ENCODE data around the gene FITM2.
"Not testable (repeated sequence)": the region's sequence is repeated elsewhere in the genome, so short reads cannot be mapped to it uniquely, and the experiment has no call there.

The FITM2 gene

DNA sequence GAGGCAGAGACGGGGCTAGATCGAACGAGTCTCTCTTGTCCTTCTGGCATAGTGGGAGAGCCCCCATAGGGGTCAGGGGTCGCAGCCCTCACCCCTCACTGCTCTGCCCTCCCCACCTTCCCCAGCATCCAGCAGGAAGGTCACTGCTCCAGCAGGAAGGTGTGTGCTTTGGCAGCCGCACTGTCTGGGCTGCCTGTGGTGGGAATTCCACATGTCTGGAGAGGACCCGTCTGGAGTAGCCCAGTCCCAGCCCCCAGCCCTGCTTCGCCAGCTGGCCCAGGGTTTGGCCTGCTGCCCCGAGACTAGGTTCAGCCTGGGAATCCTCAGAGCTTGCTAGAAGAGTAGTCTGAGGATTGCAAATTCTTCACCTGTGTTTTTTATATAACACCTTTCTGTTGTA is 23.3 kb upstream of the FITM2 start:
- Histone ChIP-seq H3K4me3 (ENCODE audit: insufficient read depth in 1 of 2, low read depth in 1 of 2, low read length in 2 of 2) (no peak overlapping the region), H3K4me2 (ENCODE audit: low read length, poor library complexity, severe bottlenecking) (no peak overlapping the region), H3K36me3 (ENCODE audit: control insufficient read depth in 1 of 2, insufficient read depth in 2 of 2, low read depth in 1 of 2, low read length in 2 of 2) (no peaks in the 10 kb centered on the region), H3K18ac (ENCODE audit: low read depth in 1 of 2, low read length in 2 of 2) (no peak overlapping the region), H4K91ac (ENCODE audit: low read length) (no peak overlapping the region), H3K23ac (ENCODE audit: low read length in 2 of 2) (no peak overlapping the region), H2BK5ac (ENCODE audit: low read depth, low read length, poor library complexity, severe bottlenecking) (no peak overlapping the region), H4K8ac (ENCODE audit: low read length) (no peak overlapping the region), H3K4ac (ENCODE audit: low read depth in 1 of 2, low read length in 2 of 2) (no peak overlapping the region), H3K9me3 (ENCODE audit: control insufficient read depth, low read length) (no peaks in the 10 kb centered on the region), H2BK12ac (ENCODE audit: low read length in 2 of 2) (no peak overlapping the region), H3K14ac (ENCODE audit: low read length in 2 of 2) (no peak overlapping the region), H2AFZ (ENCODE audit: low read depth, low read length) (no peak overlapping the region), H2BK120ac (ENCODE audit: low read depth, low read length) (no peak overlapping the region), H3K27ac (ENCODE audit: low read length, poor library complexity, severe bottlenecking) (no peak overlapping the region), H3K79me1 (replicated peaks; ENCODE audit: low read length, poor library complexity, severe bottlenecking) (no peaks in the 10 kb centered on the region), H2AK5ac (ENCODE audit: low read length, severe bottlenecking) (no peak overlapping the region), H2BK15ac (ENCODE audit: low read depth, poor library complexity, severe bottlenecking) (no peak overlapping the region), H3K27me3 (ENCODE audit: control insufficient read depth in 1 of 2, insufficient read depth in 1 of 2, low read length in 2 of 2) (peaks cover 31 to 71% of the 10 kb centered on the region in 2 experiments), H3K9ac (ENCODE audit: low read length) (no peak overlapping the region), H3K4me1 (ENCODE audit: control insufficient read depth, insufficient read depth, low read depth, low read length) (peaks cover 7% of the 10 kb centered on the region)
- DNase-seq, result no peak
- 55% methylated on average over 7 of the region's 8 CpGs for WGBS

DNA sequence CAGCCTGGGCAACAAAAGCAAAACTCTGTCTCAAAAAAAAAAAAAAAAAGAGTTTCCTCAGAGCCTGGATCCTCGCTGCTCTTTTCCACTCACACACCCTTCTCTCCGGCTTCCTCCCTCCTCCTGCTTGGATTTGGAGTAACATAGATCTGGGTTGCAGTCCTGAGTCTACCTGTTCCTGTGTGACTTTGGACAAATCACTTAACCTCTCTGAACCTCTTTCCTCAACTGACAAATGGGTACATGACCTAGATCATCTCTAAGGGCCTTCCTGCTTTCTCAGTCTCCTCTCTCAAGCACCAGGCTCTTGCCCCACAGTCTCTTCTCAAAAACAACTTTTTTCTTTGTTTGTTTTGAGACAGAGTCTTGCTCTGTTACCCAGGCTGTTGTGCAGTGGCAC is 20.2 kb upstream of the FITM2 start:
- WGBS, result 94% methylated on average over 2 of the region's 2 CpGs
- H3K18ac ChIP-seq (ENCODE audit: low read depth in 1 of 2, low read length in 2 of 2), result no peak overlapping the region
- no peaks in the 10 kb centered on the region for H3K36me3 ChIP-seq (ENCODE audit: control insufficient read depth in 1 of 2, insufficient read depth in 2 of 2, low read depth in 1 of 2, low read length in 2 of 2)
- peaks cover 16 to 67% of the 10 kb centered on the region in 2 experiments for H3K27me3 ChIP-seq (ENCODE audit: control insufficient read depth in 1 of 2, insufficient read depth in 1 of 2, low read length in 2 of 2)
- H3K14ac ChIP-seq (ENCODE audit: low read length in 2 of 2), result no peak overlapping the region
- H2AK5ac ChIP-seq (ENCODE audit: low read length, severe bottlenecking), result no peak overlapping the region
- no peak overlapping the region for H2BK12ac ChIP-seq (ENCODE audit: low read length in 2 of 2)
- no peaks in the 10 kb centered on the region for H3K79me1 ChIP-seq (replicated peaks; ENCODE audit: low read length, poor library complexity, severe bottlenecking)
- no peak overlapping the region for H3K4me2 ChIP-seq (ENCODE audit: low read length, poor library complexity, severe bottlenecking)
- H3K23ac ChIP-seq (ENCODE audit: low read length in 2 of 2), result no peak overlapping the region
- no peak overlapping the region for H4K8ac ChIP-seq (ENCODE audit: low read length)
- no peak overlapping the region for H3K27ac ChIP-seq (ENCODE audit: low read length, poor library complexity, severe bottlenecking)
- no peak overlapping the region for H2BK5ac ChIP-seq (ENCODE audit: low read depth, low read length, poor library complexity, severe bottlenecking)
- H3K4me1 ChIP-seq (ENCODE audit: control insufficient read depth, insufficient read depth, low read depth, low read length), result peaks cover 14% of the 10 kb centered on the region
- H2BK120ac ChIP-seq (ENCODE audit: low read depth, low read length), result no peak overlapping the region
- H3K9ac ChIP-seq (ENCODE audit: low read length), result no peak overlapping the region
- no peak overlapping the region for H4K91ac ChIP-seq (ENCODE audit: low read length)
- H3K9me3 ChIP-seq (ENCODE audit: control insufficient read depth, low read length), result no peaks in the 10 kb centered on the region
- no peak overlapping the region for H2BK15ac ChIP-seq (ENCODE audit: low read depth, poor library complexity, severe bottlenecking)
- no peak overlapping the region for H3K4ac ChIP-seq (ENCODE audit: low read depth in 1 of 2, low read length in 2 of 2)
- H2AFZ ChIP-seq (ENCODE audit: low read depth, low read length), result no peak overlapping the region
- DNase-seq, result no peak
- no peak overlapping the region for H3K4me3 ChIP-seq (ENCODE audit: insufficient read depth in 1 of 2, low read depth in 1 of 2, low read length in 2 of 2)

DNA sequence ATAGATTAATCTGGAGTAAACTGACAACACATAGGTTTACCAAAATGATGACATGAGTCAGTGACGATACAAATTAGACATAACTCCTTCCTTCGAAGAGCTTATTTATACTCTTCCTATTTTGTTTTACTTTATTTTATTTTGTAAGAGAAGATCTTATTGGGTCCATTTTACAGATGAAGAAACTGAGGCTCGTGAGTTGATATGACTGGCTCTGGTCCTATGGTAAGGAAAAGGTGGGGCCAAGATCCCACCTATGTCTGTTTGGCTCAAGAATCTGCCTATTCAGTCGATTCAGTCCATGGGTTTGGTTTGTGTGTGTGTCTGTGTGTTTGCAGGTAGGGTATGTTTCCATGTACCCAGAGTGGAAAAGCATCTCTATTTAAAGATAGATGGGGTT is 17.4 kb upstream of the FITM2 start:
- H3K36me3 ChIP-seq (ENCODE audit: control insufficient read depth in 1 of 2, insufficient read depth in 2 of 2, low read depth in 1 of 2, low read length in 2 of 2), result no peaks in the 10 kb centered on the region
- no peak overlapping the region for H2AFZ ChIP-seq (ENCODE audit: low read depth, low read length)
- no peak overlapping the region for H2BK12ac ChIP-seq (ENCODE audit: low read length in 2 of 2)
- H3K18ac ChIP-seq (ENCODE audit: low read depth in 1 of 2, low read length in 2 of 2), result no peak overlapping the region
- H3K14ac ChIP-seq (ENCODE audit: low read length in 2 of 2), result no peak overlapping the region
- no peak overlapping the region for H3K23ac ChIP-seq (ENCODE audit: low read length in 2 of 2)
- no peak overlapping the region for H2AK5ac ChIP-seq (ENCODE audit: low read length, severe bottlenecking)
- no peak overlapping the region for H3K4me3 ChIP-seq (ENCODE audit: insufficient read depth in 1 of 2, low read depth in 1 of 2, low read length in 2 of 2)
- no peak overlapping the region for H4K91ac ChIP-seq (ENCODE audit: low read length)
- H2BK120ac ChIP-seq (ENCODE audit: low read depth, low read length), result no peak overlapping the region
- no peak for DNase-seq
- H3K27ac ChIP-seq (ENCODE audit: low read length, poor library complexity, severe bottlenecking), result no peak overlapping the region
- no peak overlapping the region for H3K4ac ChIP-seq (ENCODE audit: low read depth in 1 of 2, low read length in 2 of 2)
- H3K79me1 ChIP-seq (replicated peaks; ENCODE audit: low read length, poor library complexity, severe bottlenecking), result no peaks in the 10 kb centered on the region
- no peak overlapping the region for H4K8ac ChIP-seq (ENCODE audit: low read length)
- H3K4me1 ChIP-seq (ENCODE audit: control insufficient read depth, insufficient read depth, low read depth, low read length), result peaks cover 13% of the 10 kb centered on the region
- H3K9ac ChIP-seq (ENCODE audit: low read length), result no peak overlapping the region
- H3K9me3 ChIP-seq (ENCODE audit: control insufficient read depth, low read length), result no peaks in the 10 kb centered on the region
- peaks cover 0 to 39% of the 10 kb centered on the region in 2 experiments for H3K27me3 ChIP-seq (ENCODE audit: control insufficient read depth in 1 of 2, insufficient read depth in 1 of 2, low read length in 2 of 2)
- H3K4me2 ChIP-seq (ENCODE audit: low read length, poor library complexity, severe bottlenecking), result no peak overlapping the region
- WGBS, result 56% methylated on average over 2 of the region's 4 CpGs
- H2BK15ac ChIP-seq (ENCODE audit: low read depth, poor library complexity, severe bottlenecking), result no peak overlapping the region
- no peak overlapping the region for H2BK5ac ChIP-seq (ENCODE audit: low read depth, low read length, poor library complexity, severe bottlenecking)

DNA sequence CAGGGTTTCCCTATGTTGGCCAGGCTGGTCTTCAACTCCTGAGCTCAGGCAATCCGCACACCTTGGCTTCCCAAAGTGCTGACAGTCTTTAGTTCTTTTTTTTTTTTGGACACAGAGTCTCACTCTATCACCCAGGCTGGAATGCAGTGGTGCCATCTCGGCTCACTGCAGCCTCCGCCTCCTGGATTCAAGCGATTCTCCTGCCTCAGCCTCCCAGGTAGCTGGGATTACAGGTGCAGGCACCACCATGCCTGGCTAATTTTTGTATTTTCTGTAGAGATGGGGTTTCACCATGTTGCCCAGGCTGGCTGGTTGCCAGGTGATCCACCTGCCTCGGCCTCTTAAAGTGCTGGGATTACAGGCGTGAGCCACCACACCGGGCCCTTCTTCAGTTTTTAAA is 16.7 kb upstream of the FITM2 start:
- Histone ChIP-seq H3K4me1 (ENCODE audit: control insufficient read depth, insufficient read depth, low read depth, low read length) (peaks cover 13% of the 10 kb centered on the region), H3K27me3 (ENCODE audit: control insufficient read depth in 1 of 2, insufficient read depth in 1 of 2, low read length in 2 of 2) (peaks cover 0 to 35% of the 10 kb centered on the region in 2 experiments)
- not testable (repeated sequence) for H3K14ac ChIP-seq (ENCODE audit: low read length in 2 of 2); H3K36me3 ChIP-seq (ENCODE audit: control insufficient read depth in 1 of 2, insufficient read depth in 2 of 2, low read depth in 1 of 2, low read length in 2 of 2); H2BK12ac ChIP-seq (ENCODE audit: low read length in 2 of 2); H3K4me2 ChIP-seq (ENCODE audit: low read length, poor library complexity, severe bottlenecking); H4K8ac ChIP-seq (ENCODE audit: low read length); H3K18ac ChIP-seq (ENCODE audit: low read depth in 1 of 2, low read length in 2 of 2); H3K9me3 ChIP-seq (ENCODE audit: control insufficient read depth, low read length); H2AFZ ChIP-seq (ENCODE audit: low read depth, low read length); H3K4me3 ChIP-seq (ENCODE audit: insufficient read depth in 1 of 2, low read depth in 1 of 2, low read length in 2 of 2); H2BK120ac ChIP-seq (ENCODE audit: low read depth, low read length); H2BK5ac ChIP-seq (ENCODE audit: low read depth, low read length, poor library complexity, severe bottlenecking); H3K27ac ChIP-seq (ENCODE audit: low read length, poor library complexity, severe bottlenecking); H4K91ac ChIP-seq (ENCODE audit: low read length); DNase-seq; H3K23ac ChIP-seq (ENCODE audit: low read length in 2 of 2); H3K4ac ChIP-seq (ENCODE audit: low read depth in 1 of 2, low read length in 2 of 2); H3K79me1 ChIP-seq (replicated peaks; ENCODE audit: low read length, poor library complexity, severe bottlenecking); H2AK5ac ChIP-seq (ENCODE audit: low read length, severe bottlenecking); H2BK15ac ChIP-seq (ENCODE audit: low read depth, poor library complexity, severe bottlenecking); H3K9ac ChIP-seq (ENCODE audit: low read length)
- 96% methylated on average over 7 of the region's 7 CpGs for WGBS

Data from mesenchymal stem cell (in vitro differentiated cells and primary cell).